Panc1 (cell line): ENCODE measurements around the gene ESYT2. TPM values are rescaled to one million over a fixed set of nuclear protein-coding genes. Genes with fewer than 3 reads are reported as not detected.

Experiments
- ATAC-seq: fragments of 200-7000 bp; cut with Tn5 transposase; 2 replicates; pipeline ENCODE4 v1.9.1; 2020; ENCODE audit warnings: mild to moderate bottlenecking, moderate library complexity
- BruUV-seq: library from RNA; stranded (reverse); fragments of 400-500 nt; replicated peaks from 2 replicates; lab custom pipeline; 2021; lab: Mats Ljungman, UMichigan
- CTCF ChIA-PET: fragments of 300-600 bp; sonication (Branson Sonifier 250); formaldehyde crosslinking; loops from one replicate; lab custom pipeline; 2022; ENCODE audit warnings: antibody characterized with exemption; lab: Charles Lee
- POLR2A ChIA-PET: fragments of 300-600 bp; sonication (Branson Sonifier 250); formaldehyde crosslinking; loops from one replicate; lab custom pipeline; 2022; ENCODE audit warnings: antibody characterized with exemption; lab: Charles Lee
- DNase-seq: peaks from one replicate; pipeline ENCODE4 v3.0.0-alpha.2; 2010; ENCODE audit warnings: low read depth, low spot score
- H3K27ac ChIP-seq: 2 replicates; pipeline ENCODE4 v1.5.1; 2011; ENCODE audit warnings: mild to moderate bottlenecking, low read length, inconsistent platforms
- H3K27me3 ChIP-seq: fragments of 200-500 bp; sonication (Bioruptor generic); 2 replicates; pipeline ENCODE4 v1.6.0; 2014; ENCODE audit warnings: low read length, inconsistent platforms; ENCODE audit not compliant: control insufficient read depth, insufficient read depth
- H3K36me3 ChIP-seq: fragments of 200-500 bp; sonication (Bioruptor generic); 2 replicates; pipeline ENCODE4 v1.5.1; 2014; ENCODE audit warnings: inconsistent platforms, mild to moderate bottlenecking, low read length, moderate library complexity; ENCODE audit not compliant: control insufficient read depth, insufficient read depth
- H3K4me1 ChIP-seq: 2 replicates; pipeline ENCODE4 v1.5.1; 2011; ENCODE audit warnings: inconsistent platforms, mild to moderate bottlenecking, low read length, moderate library complexity; ENCODE audit not compliant: control insufficient read depth, insufficient read depth
- H3K4me3 ChIP-seq, 2 experiments: 2 replicates each; pipeline ENCODE4 v1.5.1; 2011 to 2012; ENCODE audit warnings: low read depth in 2 of 2, low read length in 2 of 2, mild to moderate bottlenecking in 2 of 2, inconsistent platforms in 1 of 2, moderate library complexity in 1 of 2
- H3K9me3 ChIP-seq: fragments of 200-500 bp; sonication (Bioruptor generic); 2 replicates; pipeline ENCODE4 v1.5.1; 2014; ENCODE audit warnings: low read depth, mild to moderate bottlenecking, inconsistent platforms, low read length, moderate library complexity; ENCODE audit not compliant: control insufficient read depth, insufficient read depth
- POLR2AphosphoS5 ChIP-seq: IDR thresholded peaks from 2 replicates; pipeline ENCODE4 v1.6.1; 2012; ENCODE audit warnings: mild to moderate bottlenecking, low read depth, low read length, moderate library complexity
- SIN3A ChIP-seq: IDR thresholded peaks from 2 replicates; pipeline ENCODE4 v1.6.1; 2012; ENCODE audit warnings: low read depth, mild to moderate bottlenecking, low read length, moderate library complexity, borderline replicate concordance; ENCODE audit not compliant: insufficient read depth
- TCF7L2 ChIP-seq: IDR thresholded peaks from 2 replicates; pipeline ENCODE4 v1.6.1; 2011; ENCODE audit warnings: mild to moderate bottlenecking, low read depth, low read length, inconsistent platforms
- in situ Hi-C: cut with HindIII; loops from 2 replicates; pipeline ENCODE4 v1.10.0; 2016; ENCODE audit warnings: low sequenced_read_pairs, low pct_unique_long_range_greater_than_20kb
- intact Hi-C: fragments of 100-400 bp; cut with micrococcal nuclease; formaldehyde crosslinking; loops from one replicate; pipeline ENCODE4 v1.10.0; 2022; ENCODE audit not compliant: unreplicated experiment
- total RNA-seq: library from RNA; stranded (reverse); gene quantifications from one replicate; pipeline ENCODE4 v1.2.1, GENCODE V29; 2021; ENCODE audit not compliant: unreplicated experiment
- TF ChIP-seq, protein P1 (sequence below), 2 experiments: IDR thresholded peaks; 2 replicates each; pipeline ENCODE4 v1.6.1; 2011 to 2012; ENCODE audit warnings: low read depth in 2 of 2, control low read depth in 1 of 2, low read length in 1 of 2, mild to moderate bottlenecking in 1 of 2, moderate library complexity in 1 of 2; ENCODE audit not compliant: insufficient read depth in 1 of 2
- TF ChIP-seq, protein P2 (sequence below): fragments of 450-650 bp; IDR thresholded peaks from 2 replicates; pipeline ENCODE4 v1.5.1; 2017; ENCODE audit warnings: mild to moderate bottlenecking

Gene ESYT2
- total RNA-seq, 1 experiment from 2014 or later, result 92.7 TPM

DNA sequence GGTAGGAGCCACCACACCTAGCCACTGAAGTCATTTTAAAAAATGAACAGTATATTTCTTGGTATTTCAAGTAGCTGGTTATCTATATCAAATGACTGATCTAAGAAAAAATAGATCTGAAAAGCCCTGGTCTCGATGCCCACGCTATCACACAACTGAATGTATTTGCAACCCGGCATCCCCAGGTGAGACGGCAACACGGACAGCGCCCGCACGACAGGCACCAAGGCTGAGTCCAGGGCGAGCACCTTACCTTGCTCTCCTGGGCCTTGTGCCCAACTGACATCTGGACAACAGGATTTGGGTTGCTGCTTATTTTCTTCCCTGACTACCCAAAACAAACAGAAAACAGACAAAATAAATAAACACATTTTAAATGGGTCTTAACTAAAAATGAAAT, 79.9 kb downstream of the ESYT2 start:
- Histone ChIP-seq H3K27ac (no peak overlapping the region), H3K9me3 (no peaks in the 10 kb centered on the region), H3K4me1 (no peaks in the 10 kb centered on the region), H3K27me3 (no peaks in the 10 kb centered on the region), H3K4me3 (no peak overlapping the region), H3K36me3 (peaks cover 24% of the 10 kb centered on the region; the same call in 1 of the 2 replicates)
- ATAC-seq, result no peak
- intact Hi-C loops, result no loop called here
- no peak for TF ChIP-seq POLR2AphosphoS5
- TF ChIP-seq, protein P1, sequence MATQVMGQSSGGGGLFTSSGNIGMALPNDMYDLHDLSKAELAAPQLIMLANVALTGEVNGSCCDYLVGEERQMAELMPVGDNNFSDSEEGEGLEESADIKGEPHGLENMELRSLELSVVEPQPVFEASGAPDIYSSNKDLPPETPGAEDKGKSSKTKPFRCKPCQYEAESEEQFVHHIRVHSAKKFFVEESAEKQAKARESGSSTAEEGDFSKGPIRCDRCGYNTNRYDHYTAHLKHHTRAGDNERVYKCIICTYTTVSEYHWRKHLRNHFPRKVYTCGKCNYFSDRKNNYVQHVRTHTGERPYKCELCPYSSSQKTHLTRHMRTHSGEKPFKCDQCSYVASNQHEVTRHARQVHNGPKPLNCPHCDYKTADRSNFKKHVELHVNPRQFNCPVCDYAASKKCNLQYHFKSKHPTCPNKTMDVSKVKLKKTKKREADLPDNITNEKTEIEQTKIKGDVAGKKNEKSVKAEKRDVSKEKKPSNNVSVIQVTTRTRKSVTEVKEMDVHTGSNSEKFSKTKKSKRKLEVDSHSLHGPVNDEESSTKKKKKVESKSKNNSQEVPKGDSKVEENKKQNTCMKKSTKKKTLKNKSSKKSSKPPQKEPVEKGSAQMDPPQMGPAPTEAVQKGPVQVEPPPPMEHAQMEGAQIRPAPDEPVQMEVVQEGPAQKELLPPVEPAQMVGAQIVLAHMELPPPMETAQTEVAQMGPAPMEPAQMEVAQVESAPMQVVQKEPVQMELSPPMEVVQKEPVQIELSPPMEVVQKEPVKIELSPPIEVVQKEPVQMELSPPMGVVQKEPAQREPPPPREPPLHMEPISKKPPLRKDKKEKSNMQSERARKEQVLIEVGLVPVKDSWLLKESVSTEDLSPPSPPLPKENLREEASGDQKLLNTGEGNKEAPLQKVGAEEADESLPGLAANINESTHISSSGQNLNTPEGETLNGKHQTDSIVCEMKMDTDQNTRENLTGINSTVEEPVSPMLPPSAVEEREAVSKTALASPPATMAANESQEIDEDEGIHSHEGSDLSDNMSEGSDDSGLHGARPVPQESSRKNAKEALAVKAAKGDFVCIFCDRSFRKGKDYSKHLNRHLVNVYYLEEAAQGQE (IDR thresholded peaks at IDR 0.05; ENCODE audit: insufficient read depth in 1 of 2, low read depth in 2 of 2, low read length in 1 of 2), result no peak
- in situ Hi-C loops, result no loop called here
- CTCF ChIA-PET, result no interaction called here
- BruUV-seq, result no TSS peak
- POLR2A ChIA-PET, result interaction anchor here (1.1 kb wide), 1 partner anchor 9 kb away, joined by 3 read pairs; no protein-coding TSS in a partner anchor
- DNase-seq, result no peak

DNA sequence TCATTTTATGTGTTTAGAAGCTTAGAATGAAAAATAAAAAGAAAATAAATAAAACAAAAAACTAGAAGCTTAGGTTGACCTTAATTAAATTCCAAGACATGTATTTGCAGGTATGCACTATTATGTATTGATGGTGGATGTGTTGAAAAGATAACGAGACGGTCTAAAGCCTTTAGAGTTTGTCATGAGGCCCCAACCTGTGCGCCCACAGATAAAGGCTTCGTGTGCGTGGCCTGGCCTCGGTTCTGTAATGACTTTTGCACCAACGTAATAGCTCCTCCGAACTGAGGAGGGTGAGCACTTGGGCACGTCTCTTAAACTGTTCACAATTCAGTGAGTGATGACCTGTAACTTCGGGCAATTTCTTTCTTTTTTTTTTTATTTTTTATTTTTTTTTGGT, 81.0 kb downstream of the ESYT2 start:
- Histone ChIP-seq H3K4me3 (no peak overlapping the region), H3K4me1 (no peaks in the 10 kb centered on the region), H3K27me3 (no peaks in the 10 kb centered on the region), H3K27ac (no peak overlapping the region), H3K36me3 (peaks cover 27% of the 10 kb centered on the region; the same call in 1 of the 2 replicates), H3K9me3 (no peaks in the 10 kb centered on the region)
- ATAC-seq (no peak), DNase-seq (no peak)
- BruUV-seq, result no TSS peak
- CTCF ChIA-PET, result no interaction called here
- in situ Hi-C loops (no loop called here), intact Hi-C loops (no loop called here)
- POLR2A ChIA-PET, result no interaction called here
- no peak for TF ChIP-seq SIN3A
- TF ChIP-seq, protein P1 (IDR thresholded peaks at IDR 0.05; ENCODE audit: insufficient read depth in 1 of 2, low read depth in 2 of 2, low read length in 1 of 2), result no peak
- TF ChIP-seq, protein P2, sequence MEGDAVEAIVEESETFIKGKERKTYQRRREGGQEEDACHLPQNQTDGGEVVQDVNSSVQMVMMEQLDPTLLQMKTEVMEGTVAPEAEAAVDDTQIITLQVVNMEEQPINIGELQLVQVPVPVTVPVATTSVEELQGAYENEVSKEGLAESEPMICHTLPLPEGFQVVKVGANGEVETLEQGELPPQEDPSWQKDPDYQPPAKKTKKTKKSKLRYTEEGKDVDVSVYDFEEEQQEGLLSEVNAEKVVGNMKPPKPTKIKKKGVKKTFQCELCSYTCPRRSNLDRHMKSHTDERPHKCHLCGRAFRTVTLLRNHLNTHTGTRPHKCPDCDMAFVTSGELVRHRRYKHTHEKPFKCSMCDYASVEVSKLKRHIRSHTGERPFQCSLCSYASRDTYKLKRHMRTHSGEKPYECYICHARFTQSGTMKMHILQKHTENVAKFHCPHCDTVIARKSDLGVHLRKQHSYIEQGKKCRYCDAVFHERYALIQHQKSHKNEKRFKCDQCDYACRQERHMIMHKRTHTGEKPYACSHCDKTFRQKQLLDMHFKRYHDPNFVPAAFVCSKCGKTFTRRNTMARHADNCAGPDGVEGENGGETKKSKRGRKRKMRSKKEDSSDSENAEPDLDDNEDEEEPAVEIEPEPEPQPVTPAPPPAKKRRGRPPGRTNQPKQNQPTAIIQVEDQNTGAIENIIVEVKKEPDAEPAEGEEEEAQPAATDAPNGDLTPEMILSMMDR, result no peak
- no peak for TF ChIP-seq POLR2AphosphoS5
- no peak for TF ChIP-seq TCF7L2
